Parathyroid adenoma (tissue), 2 donors: ENCODE data around the gene DHRS7.

Experiments
- H2AFZ ChIP-seq: fragments of 300-600 bp; sonication (generic); one replicate; pipeline ENCODE4 v1.7.0; 2017; ENCODE audit warnings: antibody characterized with exemption, mild to moderate bottlenecking
- H3K27ac ChIP-seq: fragments of 300-600 bp; sonication (generic); one replicate; pipeline ENCODE4 v1.7.0; 2017
- H3K27me3 ChIP-seq: fragments of 300-600 bp; sonication (generic); one replicate; pipeline ENCODE4 v1.7.0; 2017; ENCODE audit warnings: low read length; ENCODE audit not compliant: control insufficient read depth, insufficient read depth
- H3K36me3 ChIP-seq: fragments of 300-600 bp; sonication (generic); one replicate; pipeline ENCODE4 v1.7.0; 2017; ENCODE audit warnings: low read length; ENCODE audit not compliant: control insufficient read depth, insufficient read depth
- H3K4me1 ChIP-seq: fragments of 300-600 bp; sonication (generic); one replicate; pipeline ENCODE4 v1.7.0; 2017; ENCODE audit warnings: control low read depth
- H3K4me2 ChIP-seq: fragments of 300-600 bp; sonication (generic); one replicate; pipeline ENCODE4 v1.7.0; 2017; ENCODE audit warnings: low read length
- H3K4me3 ChIP-seq: fragments of 300-600 bp; sonication (generic); one replicate; pipeline ENCODE4 v1.7.0; 2017; ENCODE audit warnings: low read depth, low read length
- H3K79me2 ChIP-seq: fragments of 300-600 bp; sonication (generic); one replicate; pipeline ENCODE4 v1.7.0; 2017; ENCODE audit warnings: control low read depth
- H3K9ac ChIP-seq: fragments of 300-600 bp; sonication (generic); one replicate; pipeline ENCODE4 v1.7.0; 2017; ENCODE audit warnings: mild to moderate bottlenecking
- H3K9me3 ChIP-seq: fragments of 300-600 bp; sonication (generic); one replicate; pipeline ENCODE4 v1.7.0; 2017; ENCODE audit warnings: low read length; ENCODE audit not compliant: control insufficient read depth
- CTCF ChIP-seq: fragments of 300-600 bp; sonication (generic); IDR thresholded peaks from one replicate; pipeline ENCODE4 v1.7.0; 2017; ENCODE audit warnings: antibody characterized with exemption, mild to moderate bottlenecking
- donor health status: primary hyperparathyroidism.

DHRS7 gene

GRCh38 chr14:60183138-60183537 lies 17.9 kb upstream of the DHRS7 start:
- TF ChIP-seq CTCF: no peak
- H3K36me3 ChIP-seq: no peaks in the 10 kb centered on the region
- H3K27me3 ChIP-seq: no peaks in the 10 kb centered on the region
- no peak overlapping the region for H3K4me3 ChIP-seq
- no peak overlapping the region for H3K9ac ChIP-seq
- no peaks in the 10 kb centered on the region for H3K9me3 ChIP-seq
- no peak overlapping the region for H3K27ac ChIP-seq
- H3K4me2 ChIP-seq: no peak overlapping the region
- H3K79me2 ChIP-seq: no peaks in the 10 kb centered on the region
- no peaks in the 10 kb centered on the region for H3K4me1 ChIP-seq
- H2AFZ ChIP-seq: peak overlapping the region; percentile 83

- Histone ChIP-seq H3K79me2 (no peaks in the 10 kb centered on the region), H2AFZ (no peak overlapping the region), H3K4me2 (no peak overlapping the region), H3K36me3 (no peaks in the 10 kb centered on the region), H3K27ac (no peak overlapping the region), H3K9me3 (no peaks in the 10 kb centered on the region), H3K4me1 (no peaks in the 10 kb centered on the region), H3K27me3 (no peaks in the 10 kb centered on the region), H3K9ac (no peak overlapping the region), H3K4me3 (no peak overlapping the region)
- TF ChIP-seq CTCF: no peak
Observed at GRCh38 chr14:60179431-60179869, 14.3 kb upstream of the DHRS7 start.

- H3K4me3 ChIP-seq: no peak overlapping the region
- H3K4me2 ChIP-seq: no peak overlapping the region
- no peak overlapping the region for H3K27ac ChIP-seq
- H3K4me1 ChIP-seq: no peaks in the 10 kb centered on the region
- H3K27me3 ChIP-seq: no peaks in the 10 kb centered on the region
- no peak overlapping the region for H3K9ac ChIP-seq
- no peaks in the 10 kb centered on the region for H3K36me3 ChIP-seq
- no peaks in the 10 kb centered on the region for H3K9me3 ChIP-seq
- H2AFZ ChIP-seq: no peak overlapping the region
- TF ChIP-seq CTCF: no peak
- no peaks in the 10 kb centered on the region for H3K79me2 ChIP-seq
Observed at GRCh38 chr14:60178820-60179219, 13.6 kb upstream of the DHRS7 start.

GRCh38 chr14:60178164-60178563 lies 13.0 kb upstream of the DHRS7 start:
- Histone ChIP-seq H3K36me3 (no peaks in the 10 kb centered on the region), H3K9me3 (no peaks in the 10 kb centered on the region), H3K4me3 (no peak overlapping the region), H3K4me1 (no peaks in the 10 kb centered on the region), H3K27ac (no peak overlapping the region), H3K9ac (no peak overlapping the region), H3K27me3 (no peaks in the 10 kb centered on the region), H3K4me2 (no peak overlapping the region), H3K79me2 (no peaks in the 10 kb centered on the region), H2AFZ (no peak overlapping the region)
- TF ChIP-seq CTCF: no peak

GRCh38 chr14:60175255-60175902 lies 10.2 kb upstream of the DHRS7 start:
- no peak for TF ChIP-seq CTCF
- Histone ChIP-seq H3K4me3 (no peak overlapping the region), H3K36me3 (no peaks in the 10 kb centered on the region), H2AFZ (no peak overlapping the region), H3K4me1 (no peaks in the 10 kb centered on the region), H3K9me3 (no peaks in the 10 kb centered on the region), H3K27me3 (no peaks in the 10 kb centered on the region), H3K79me2 (no peaks in the 10 kb centered on the region), H3K9ac (no peak overlapping the region), H3K27ac (no peak overlapping the region), H3K4me2 (no peak overlapping the region)
